Measurements from ENCODE around the gene JMJD1C. TPM values are rescaled to one million over a fixed set of nuclear protein-coding genes. Genes with fewer than 3 reads are reported as not detected.
"Not testable (repeated sequence)": the region's sequence is repeated elsewhere in the genome, so short reads cannot be mapped to it uniquely, and the experiment has no call there.

The JMJD1C gene
- total RNA-seq, 4 donors from 2014 or later: 92.0 to 153 (median 124) TPM

DNA sequence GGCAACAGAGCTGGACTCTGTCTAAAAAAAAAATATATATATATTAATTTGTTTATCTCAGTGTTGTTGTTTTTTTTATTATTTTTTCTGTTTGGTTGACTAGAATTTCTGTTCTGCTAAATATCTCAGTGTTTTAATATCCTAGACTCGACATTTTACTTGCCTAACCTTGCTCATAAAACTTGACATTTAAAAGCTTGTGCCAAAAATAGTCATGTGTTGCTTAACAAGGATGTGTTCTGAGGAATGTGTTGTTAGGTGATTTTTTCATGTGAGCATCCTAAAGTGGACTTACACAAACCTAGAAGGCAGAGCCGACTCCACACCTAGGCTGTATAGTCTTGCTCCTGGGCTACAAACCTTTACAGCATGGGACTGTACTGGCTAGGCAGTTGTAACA is 309.5 kb downstream of the JMJD1C start:
- Histone ChIP-seq H3K4me1 (no peaks in the 10 kb centered on the region), H3K4me3 (no peak overlapping the region), H3K9me3 (no peaks in the 10 kb centered on the region), H3K27ac (no peak overlapping the region), H3K36me3 (peaks cover 0 to 35% (median 0%) of the 10 kb centered on the region in 3 donors), H3K27me3 (no peaks in the 10 kb centered on the region)
- DNase-seq: no peak
- no peak for TF ChIP-seq POLR2A (IDR thresholded peaks at IDR 0.05)
- TF ChIP-seq, protein P1, sequence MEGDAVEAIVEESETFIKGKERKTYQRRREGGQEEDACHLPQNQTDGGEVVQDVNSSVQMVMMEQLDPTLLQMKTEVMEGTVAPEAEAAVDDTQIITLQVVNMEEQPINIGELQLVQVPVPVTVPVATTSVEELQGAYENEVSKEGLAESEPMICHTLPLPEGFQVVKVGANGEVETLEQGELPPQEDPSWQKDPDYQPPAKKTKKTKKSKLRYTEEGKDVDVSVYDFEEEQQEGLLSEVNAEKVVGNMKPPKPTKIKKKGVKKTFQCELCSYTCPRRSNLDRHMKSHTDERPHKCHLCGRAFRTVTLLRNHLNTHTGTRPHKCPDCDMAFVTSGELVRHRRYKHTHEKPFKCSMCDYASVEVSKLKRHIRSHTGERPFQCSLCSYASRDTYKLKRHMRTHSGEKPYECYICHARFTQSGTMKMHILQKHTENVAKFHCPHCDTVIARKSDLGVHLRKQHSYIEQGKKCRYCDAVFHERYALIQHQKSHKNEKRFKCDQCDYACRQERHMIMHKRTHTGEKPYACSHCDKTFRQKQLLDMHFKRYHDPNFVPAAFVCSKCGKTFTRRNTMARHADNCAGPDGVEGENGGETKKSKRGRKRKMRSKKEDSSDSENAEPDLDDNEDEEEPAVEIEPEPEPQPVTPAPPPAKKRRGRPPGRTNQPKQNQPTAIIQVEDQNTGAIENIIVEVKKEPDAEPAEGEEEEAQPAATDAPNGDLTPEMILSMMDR (IDR thresholded peaks at IDR 0.05): no peak

DNA sequence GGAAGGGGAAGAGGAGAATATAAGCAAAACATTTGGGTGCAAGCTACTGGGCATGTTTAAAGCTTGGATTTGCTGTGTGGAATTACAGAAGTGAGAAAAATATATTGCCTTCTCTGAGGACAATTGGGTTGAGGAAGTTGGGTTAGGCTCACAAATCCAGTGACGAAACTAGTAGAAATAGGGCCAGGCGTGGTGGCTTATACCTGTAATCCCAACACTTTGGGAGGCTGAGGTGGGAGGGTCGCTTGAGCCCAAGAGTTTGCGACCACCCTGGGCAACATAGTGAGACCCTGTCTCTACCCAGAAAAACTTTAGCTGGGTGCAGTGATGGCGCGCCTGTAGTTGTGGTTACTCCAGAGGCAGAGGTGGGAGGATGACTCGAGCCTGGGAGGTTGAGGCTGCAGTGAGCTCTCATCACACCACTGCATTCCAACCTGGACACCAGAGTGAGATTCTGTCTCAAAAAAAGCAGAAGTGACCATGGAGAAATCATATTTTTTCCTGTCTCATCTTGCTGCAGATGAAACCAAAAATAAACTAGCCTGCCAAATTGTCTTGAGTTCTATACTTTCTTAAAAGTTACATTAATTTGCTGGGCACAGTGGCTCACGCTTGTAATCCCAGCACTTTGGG is 310.3 kb downstream of the JMJD1C start:
- Histone ChIP-seq H3K27ac (no peak overlapping the region), H3K4me3 (no peak overlapping the region), H3K9me3 (no peaks in the 10 kb centered on the region), H3K36me3 (peaks cover 0 to 40% (median 0%) of the 10 kb centered on the region in 3 donors), H3K27me3 (no peaks in the 10 kb centered on the region), H3K4me1 (no peaks in the 10 kb centered on the region)
- no peak for TF ChIP-seq POLR2A (IDR thresholded peaks at IDR 0.05)
- TF ChIP-seq, protein P1 (IDR thresholded peaks at IDR 0.05): no peak
- no peak for DNase-seq

DNA sequence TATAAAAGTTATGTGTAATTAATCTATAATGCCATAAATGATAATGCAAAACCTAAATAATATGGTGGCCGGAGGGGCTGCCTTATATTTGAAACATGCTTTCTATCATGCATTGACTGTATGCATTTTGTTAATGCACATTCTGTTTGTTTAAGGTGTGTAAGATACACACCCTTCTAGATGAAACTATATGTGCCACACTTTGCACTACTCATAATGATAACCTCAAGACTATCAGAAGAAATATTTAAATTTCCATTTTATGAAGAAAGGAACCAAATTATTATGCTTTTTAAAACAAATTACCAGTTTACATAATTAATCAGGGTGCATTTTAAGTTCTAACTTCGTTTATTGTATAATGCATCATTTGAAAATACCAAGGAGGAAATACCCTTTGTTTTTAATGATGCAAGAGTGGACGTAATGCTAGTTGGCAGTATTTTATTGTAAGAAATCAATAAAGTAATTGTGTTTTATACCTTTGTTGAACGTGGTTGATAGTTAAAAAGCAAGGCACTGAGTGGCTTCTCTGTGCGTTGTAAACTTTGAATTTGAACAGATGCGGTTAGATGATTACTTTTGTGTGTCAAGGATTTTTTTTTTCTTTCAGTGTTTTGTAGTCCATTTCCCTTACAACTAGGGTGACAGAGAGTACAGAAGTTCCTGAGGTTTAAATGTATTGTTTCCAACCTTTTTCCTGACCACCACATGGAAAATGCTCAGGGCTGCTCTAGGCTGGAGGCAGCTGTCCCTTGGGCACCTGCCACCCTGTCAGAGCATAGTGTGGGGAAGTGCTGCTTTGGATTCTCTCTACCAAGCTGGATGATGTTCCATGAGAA is 311.0 kb downstream of the JMJD1C start:
- TF ChIP-seq, protein P1 (IDR thresholded peaks at IDR 0.05): no peak
- TF ChIP-seq POLR2A (IDR thresholded peaks at IDR 0.05): no peak
- H3K9me3 ChIP-seq: no peaks in the 10 kb centered on the region
- H3K4me1 ChIP-seq: no peaks in the 10 kb centered on the region
- H3K36me3 ChIP-seq: peaks cover 0 to 43% (median 0%) of the 10 kb centered on the region in 3 donors
- no peak overlapping the region for H3K4me3 ChIP-seq
- no peak overlapping the region for H3K27ac ChIP-seq
- DNase-seq: no peak
- H3K27me3 ChIP-seq: no peaks in the 10 kb centered on the region

DNA sequence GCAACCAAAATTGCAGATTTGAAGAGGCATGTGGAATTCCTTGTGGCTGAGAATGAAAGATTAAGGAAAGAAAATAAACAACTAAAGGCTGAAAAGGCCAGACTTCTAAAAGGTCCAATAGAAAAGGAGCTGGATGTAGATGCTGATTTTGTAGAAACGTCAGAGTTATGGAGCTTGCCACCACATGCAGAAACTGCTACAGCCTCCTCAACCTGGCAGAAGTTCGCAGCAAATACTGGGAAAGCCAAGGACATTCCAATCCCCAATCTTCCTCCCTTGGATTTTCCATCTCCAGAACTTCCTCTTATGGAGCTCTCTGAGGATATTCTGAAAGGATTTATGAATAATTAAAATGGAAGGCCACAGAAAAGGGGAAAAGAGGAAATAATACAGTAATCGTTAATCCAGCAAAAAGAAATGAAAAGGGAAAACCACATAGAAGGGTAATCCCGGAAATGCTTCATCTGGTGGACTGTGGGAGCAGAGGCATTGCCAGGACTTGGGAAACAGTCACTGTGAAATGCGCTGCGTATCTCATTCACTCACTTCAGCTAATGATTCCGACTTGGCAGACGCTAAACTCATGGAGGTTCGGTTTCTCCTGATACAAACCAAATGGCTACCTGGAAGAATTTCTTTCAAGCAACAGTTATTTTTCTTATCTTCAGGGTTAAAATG is 311.8 kb downstream of the JMJD1C start:
- peaks cover 0 to 43% (median 0%) of the 10 kb centered on the region in 3 donors for H3K36me3 ChIP-seq
- H3K4me3 ChIP-seq, H3K9me3 ChIP-seq, DNase-seq, H3K27ac ChIP-seq, H3K4me1 ChIP-seq, H3K27me3 ChIP-seq: not testable (repeated sequence)

DNA sequence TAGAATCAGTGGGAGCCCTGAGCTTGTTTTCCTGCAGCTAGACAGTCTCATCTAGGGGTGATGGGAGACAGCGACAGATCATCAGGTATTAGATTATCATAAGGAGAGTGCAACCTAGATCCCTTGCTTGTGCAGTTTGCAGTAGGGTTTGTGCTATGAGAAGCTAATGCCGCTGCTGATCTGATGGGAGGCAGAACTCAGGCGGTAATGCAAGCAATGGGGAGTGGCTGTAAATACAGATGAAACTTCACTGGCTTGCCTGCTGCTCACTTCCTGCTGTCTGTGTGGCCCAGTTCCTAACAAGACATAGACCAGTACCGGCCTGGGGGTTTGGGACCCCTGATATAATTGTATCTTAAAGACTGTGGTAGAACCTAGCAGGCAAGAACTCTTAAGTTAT is 315.0 kb downstream of the JMJD1C start:
- DNase-seq: no peak
- peaks cover 0 to 43% (median 0%) of the 10 kb centered on the region in 3 donors for H3K36me3 ChIP-seq
- TF ChIP-seq, protein P1 (IDR thresholded peaks at IDR 0.05): no peak
- TF ChIP-seq POLR2A (IDR thresholded peaks at IDR 0.05): no peak

GRCh38 chr10:63146503-63146902 is 319.3 kb downstream of the JMJD1C start:
- TF ChIP-seq POLR2A (IDR thresholded peaks at IDR 0.05): no peak
- TF ChIP-seq, protein P1 (IDR thresholded peaks at IDR 0.05): no peak
- Histone ChIP-seq H3K27me3 (no peaks in the 10 kb centered on the region), H3K36me3 (peaks cover 0 to 8% (median 0%) of the 10 kb centered on the region in 3 donors), H3K9me3 (no peaks in the 10 kb centered on the region), H3K4me1 (no peaks in the 10 kb centered on the region), H3K4me3 (no peak overlapping the region), H3K27ac (no peak overlapping the region)
- DNase-seq: no peak

More for the DNA sequence above, 315.0 kb downstream of the JMJD1C start:
- H3K4me1 ChIP-seq: no peaks in the 10 kb centered on the region
- H3K4me3 ChIP-seq: no peak overlapping the region
- H3K27me3 ChIP-seq: no peaks in the 10 kb centered on the region
- H3K9me3 ChIP-seq: no peaks in the 10 kb centered on the region
- no peak overlapping the region for H3K27ac ChIP-seq
